ENCODE data around the gene BARX2.

DNA sequence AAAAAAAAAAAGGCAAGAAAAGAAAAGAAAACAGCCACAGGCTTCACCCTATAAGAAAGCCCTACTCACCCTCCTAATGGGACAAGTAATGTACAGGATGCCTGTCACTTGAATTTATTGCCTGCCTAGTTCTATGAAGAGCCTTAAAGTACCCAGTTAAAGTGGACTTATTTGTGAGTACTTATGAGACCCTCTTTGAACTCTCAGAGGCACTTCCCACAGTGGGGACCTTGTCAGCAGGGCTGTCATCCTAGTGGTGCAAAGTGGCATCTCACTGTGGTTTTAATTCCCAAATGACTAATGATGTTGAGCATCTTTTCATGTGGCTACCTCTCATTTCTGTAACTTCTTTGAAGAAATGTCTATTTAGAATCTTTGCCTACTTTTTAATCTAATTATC, 41.8 kb upstream of the BARX2 start:
- no peak for TF ChIP-seq EZH2 (IDR thresholded peaks at IDR 0.05; ENCODE audit: borderline replicate concordance, low read depth, low read length, severe bottlenecking)
- TF ChIP-seq, protein P1, sequence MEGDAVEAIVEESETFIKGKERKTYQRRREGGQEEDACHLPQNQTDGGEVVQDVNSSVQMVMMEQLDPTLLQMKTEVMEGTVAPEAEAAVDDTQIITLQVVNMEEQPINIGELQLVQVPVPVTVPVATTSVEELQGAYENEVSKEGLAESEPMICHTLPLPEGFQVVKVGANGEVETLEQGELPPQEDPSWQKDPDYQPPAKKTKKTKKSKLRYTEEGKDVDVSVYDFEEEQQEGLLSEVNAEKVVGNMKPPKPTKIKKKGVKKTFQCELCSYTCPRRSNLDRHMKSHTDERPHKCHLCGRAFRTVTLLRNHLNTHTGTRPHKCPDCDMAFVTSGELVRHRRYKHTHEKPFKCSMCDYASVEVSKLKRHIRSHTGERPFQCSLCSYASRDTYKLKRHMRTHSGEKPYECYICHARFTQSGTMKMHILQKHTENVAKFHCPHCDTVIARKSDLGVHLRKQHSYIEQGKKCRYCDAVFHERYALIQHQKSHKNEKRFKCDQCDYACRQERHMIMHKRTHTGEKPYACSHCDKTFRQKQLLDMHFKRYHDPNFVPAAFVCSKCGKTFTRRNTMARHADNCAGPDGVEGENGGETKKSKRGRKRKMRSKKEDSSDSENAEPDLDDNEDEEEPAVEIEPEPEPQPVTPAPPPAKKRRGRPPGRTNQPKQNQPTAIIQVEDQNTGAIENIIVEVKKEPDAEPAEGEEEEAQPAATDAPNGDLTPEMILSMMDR (IDR thresholded peaks at IDR 0.05; ENCODE audit: borderline replicate concordance, extremely low read depth, low read length, poor library complexity, severe bottlenecking) = peak; percentile 36
